Peyer's patch (tissue), 4 donors: ENCODE data around the gene ADAP1.

Experiments used
- POLR2A ChIP-seq, 2 donors: fragments of 450-650 bp; IDR thresholded peaks; one replicate each; pipeline ENCODE4 v1.5.1; 2017; ENCODE audit warnings: antibody characterized with exemption in 2 of 2, mild to moderate bottlenecking in 2 of 2, moderate library complexity in 2 of 2
- TF ChIP-seq, protein P1 (sequence below), 6 experiments: fragments of 450-650 bp in 4 of 6; fragments of 200-600 bp in 2 of 6; sonication (generic) in 1 of 6; IDR thresholded peaks; one replicate each; pipeline ENCODE4 v1.5.1; 2017 to 2019; ENCODE audit warnings: antibody characterized with exemption in 6 of 6, mild to moderate bottlenecking in 3 of 6, moderate library complexity in 1 of 6

- TF ChIP-seq, protein P1, sequence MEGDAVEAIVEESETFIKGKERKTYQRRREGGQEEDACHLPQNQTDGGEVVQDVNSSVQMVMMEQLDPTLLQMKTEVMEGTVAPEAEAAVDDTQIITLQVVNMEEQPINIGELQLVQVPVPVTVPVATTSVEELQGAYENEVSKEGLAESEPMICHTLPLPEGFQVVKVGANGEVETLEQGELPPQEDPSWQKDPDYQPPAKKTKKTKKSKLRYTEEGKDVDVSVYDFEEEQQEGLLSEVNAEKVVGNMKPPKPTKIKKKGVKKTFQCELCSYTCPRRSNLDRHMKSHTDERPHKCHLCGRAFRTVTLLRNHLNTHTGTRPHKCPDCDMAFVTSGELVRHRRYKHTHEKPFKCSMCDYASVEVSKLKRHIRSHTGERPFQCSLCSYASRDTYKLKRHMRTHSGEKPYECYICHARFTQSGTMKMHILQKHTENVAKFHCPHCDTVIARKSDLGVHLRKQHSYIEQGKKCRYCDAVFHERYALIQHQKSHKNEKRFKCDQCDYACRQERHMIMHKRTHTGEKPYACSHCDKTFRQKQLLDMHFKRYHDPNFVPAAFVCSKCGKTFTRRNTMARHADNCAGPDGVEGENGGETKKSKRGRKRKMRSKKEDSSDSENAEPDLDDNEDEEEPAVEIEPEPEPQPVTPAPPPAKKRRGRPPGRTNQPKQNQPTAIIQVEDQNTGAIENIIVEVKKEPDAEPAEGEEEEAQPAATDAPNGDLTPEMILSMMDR (IDR thresholded peaks at IDR 0.05): no peak
- TF ChIP-seq POLR2A (IDR thresholded peaks at IDR 0.05): no peak
These were observed 67.6 kb downstream of the ADAP1 start for GRCh38 chr7:886626-887487.
